ENCODE results near the gene DYNC1I1. TPM values are rescaled to one million over a fixed set of nuclear protein-coding genes. Genes with fewer than 3 reads are reported as not detected.

Gene DYNC1I1
- total RNA-seq, 1 experiment from 2014 or later = 3.2 TPM

- H4K20me1 ChIP-seq (ENCODE audit: control insufficient read depth, insufficient read depth, insufficient read length) = no peaks in the 10 kb centered on the region
Measured at GRCh38 chr7:95999481-95999880, 227.1 kb downstream of the DYNC1I1 start.

More at GRCh38 chr7:95999481-95999880, 227.1 kb downstream of the DYNC1I1 start:
- no peak overlapping the region for H4K8ac ChIP-seq (replicated peaks; ENCODE audit: insufficient read length, low read depth, low read length)
- no peak overlapping the region for H2BK120ac ChIP-seq (ENCODE audit: low read depth, low read length, poor library complexity, severe bottlenecking)
- no peak overlapping the region for H2BK15ac ChIP-seq (ENCODE audit: low read depth, low read length)
- no peaks in the 10 kb centered on the region for H3K4me1 ChIP-seq (ENCODE audit: insufficient read depth, low read length)
- no peak overlapping the region for H2BK12ac ChIP-seq (ENCODE audit: insufficient read length, low read depth, low read length)
- Mint-ChIP-seq H3K27ac (no peak overlapping the region), H3K4me1 (no peaks in the 10 kb centered on the region), H3K9me3 (no peaks in the 10 kb centered on the region), H3K27me3 (ENCODE audit: low read depth) (peaks cover 2% of the 10 kb centered on the region; the same call in 1 of the 2 replicates), H3K36me3 (ENCODE audit: insufficient read depth in 1 of 3, low read depth in 3 of 3) (no peaks in the 10 kb centered on the region), H3K4me3 (no peak overlapping the region)
- H3K9ac ChIP-seq (ENCODE audit: extremely low read depth, insufficient read length, low read length) = no peak overlapping the region
- no peak overlapping the region for H3K56ac ChIP-seq (ENCODE audit: insufficient read length, low read depth, low read length)
- H3K23me2 ChIP-seq (ENCODE audit: insufficient read length, low read depth, low read length, poor library complexity, severe bottlenecking) = no peaks in the 10 kb centered on the region
- no peak overlapping the region for H3K4ac ChIP-seq (ENCODE audit: low read depth, low read length)
- H4K5ac ChIP-seq (ENCODE audit: insufficient read length, low read depth, low read length) = no peak overlapping the region
- H3K18ac ChIP-seq (ENCODE audit: insufficient read length, low read depth, low read length) = no peak overlapping the region
- no peak overlapping the region for H2AFZ ChIP-seq (ENCODE audit: low read length)
- no peak overlapping the region for H3K23ac ChIP-seq (ENCODE audit: insufficient read length, low read depth, low read length)
- no peak overlapping the region for H3K27ac ChIP-seq (ENCODE audit: insufficient read length, low read depth, low read length)
- H2BK20ac ChIP-seq (ENCODE audit: low read depth, low read length, poor library complexity, severe bottlenecking) = no peak overlapping the region
- no peaks in the 10 kb centered on the region for H3K9me3 ChIP-seq (ENCODE audit: control insufficient read depth, low read depth, low read length)
- TF ChIP-seq, protein P1, sequence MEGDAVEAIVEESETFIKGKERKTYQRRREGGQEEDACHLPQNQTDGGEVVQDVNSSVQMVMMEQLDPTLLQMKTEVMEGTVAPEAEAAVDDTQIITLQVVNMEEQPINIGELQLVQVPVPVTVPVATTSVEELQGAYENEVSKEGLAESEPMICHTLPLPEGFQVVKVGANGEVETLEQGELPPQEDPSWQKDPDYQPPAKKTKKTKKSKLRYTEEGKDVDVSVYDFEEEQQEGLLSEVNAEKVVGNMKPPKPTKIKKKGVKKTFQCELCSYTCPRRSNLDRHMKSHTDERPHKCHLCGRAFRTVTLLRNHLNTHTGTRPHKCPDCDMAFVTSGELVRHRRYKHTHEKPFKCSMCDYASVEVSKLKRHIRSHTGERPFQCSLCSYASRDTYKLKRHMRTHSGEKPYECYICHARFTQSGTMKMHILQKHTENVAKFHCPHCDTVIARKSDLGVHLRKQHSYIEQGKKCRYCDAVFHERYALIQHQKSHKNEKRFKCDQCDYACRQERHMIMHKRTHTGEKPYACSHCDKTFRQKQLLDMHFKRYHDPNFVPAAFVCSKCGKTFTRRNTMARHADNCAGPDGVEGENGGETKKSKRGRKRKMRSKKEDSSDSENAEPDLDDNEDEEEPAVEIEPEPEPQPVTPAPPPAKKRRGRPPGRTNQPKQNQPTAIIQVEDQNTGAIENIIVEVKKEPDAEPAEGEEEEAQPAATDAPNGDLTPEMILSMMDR (conservative IDR thresholded peaks at IDR 0.05) = no peak
- no peaks in the 10 kb centered on the region for H3K79me2 ChIP-seq (ENCODE audit: insufficient read depth, low read length)
- no peak overlapping the region for H3K14ac ChIP-seq (ENCODE audit: insufficient read depth, low read length)
- H3K27me3 ChIP-seq (ENCODE audit: insufficient read depth, low read length) = no peaks in the 10 kb centered on the region
- no peak overlapping the region for H3T11ph ChIP-seq (ENCODE audit: low read length)
- no peak overlapping the region for H3K4me2 ChIP-seq (ENCODE audit: insufficient read depth, insufficient read length, low read length)
- no CpG with 5 or more reads among the region's 6 CpGs for WGBS (ENCODE audit: extremely low coverage, insufficient read length, low lambda C conversion rate)
- no peak overlapping the region for H2BK5ac ChIP-seq (ENCODE audit: insufficient read length, low read length)
- no peak overlapping the region for H2AK5ac ChIP-seq (ENCODE audit: insufficient read length, low read length)
- no peak overlapping the region for H4K91ac ChIP-seq (ENCODE audit: insufficient read length, low read depth, low read length)
- no peak for DNase-seq
- no peaks in the 10 kb centered on the region for H3K79me1 ChIP-seq (ENCODE audit: insufficient read depth, low read depth, low read length, poor library complexity, severe bottlenecking)
